ENCODE results near the gene CHRM4.
"Not testable (repeated sequence)": the region's sequence is repeated elsewhere in the genome, so short reads cannot be mapped to it uniquely, and the experiment has no call there.

The CHRM4 gene

GRCh38 chr11:46379482-46380293, 11.9 kb downstream of the CHRM4 start:
- WGBS = 36% methylated on average over 25 of the region's 36 CpGs

GRCh38 chr11:46378811-46379481, 12.6 kb downstream of the CHRM4 start:
- no peaks in the 10 kb centered on the region for H3K9me3 ChIP-seq (ENCODE audit: control insufficient read depth, low read length)
- H3K4me2 ChIP-seq (ENCODE audit: low read length, poor library complexity, severe bottlenecking) = no peak overlapping the region
- H2AFZ ChIP-seq (ENCODE audit: low read depth, low read length) = no peak overlapping the region
- no peak overlapping the region for H2BK120ac ChIP-seq (ENCODE audit: low read depth, low read length)
- peaks cover 47% of the 10 kb centered on the region for H3K4me1 ChIP-seq (ENCODE audit: control insufficient read depth, insufficient read depth, low read depth, low read length)
- peak overlapping the region in 1 of 2 experiments; percentile 44 for H3K18ac ChIP-seq (ENCODE audit: low read depth in 1 of 2, low read length in 2 of 2)
- no peak overlapping the region for H2AK5ac ChIP-seq (ENCODE audit: low read length, severe bottlenecking)
- peak overlapping the region in 1 of 2 experiments; percentile 1 for H2BK12ac ChIP-seq (ENCODE audit: low read length in 2 of 2)
- H3K27ac ChIP-seq (ENCODE audit: low read length, poor library complexity, severe bottlenecking) = no peak overlapping the region
- H2BK15ac ChIP-seq (ENCODE audit: low read depth, poor library complexity, severe bottlenecking) = no peak overlapping the region
- no peak for DNase-seq
- 81% methylated on average over 18 of the region's 20 CpGs for WGBS
- H3K36me3 ChIP-seq (ENCODE audit: control insufficient read depth in 1 of 2, insufficient read depth in 2 of 2, low read depth in 1 of 2, low read length in 2 of 2) = peaks cover 22 to 50% of the 10 kb centered on the region in 2 experiments
- peak overlapping the region; percentile 43 for H4K91ac ChIP-seq (ENCODE audit: low read length)
- H3K9ac ChIP-seq (ENCODE audit: low read length) = no peak overlapping the region
- H2BK5ac ChIP-seq (ENCODE audit: low read depth, low read length, poor library complexity, severe bottlenecking) = no peak overlapping the region
- peaks cover 1% of the 10 kb centered on the region for H3K79me1 ChIP-seq (replicated peaks; ENCODE audit: low read length, poor library complexity, severe bottlenecking)
- H3K4ac ChIP-seq (ENCODE audit: low read depth in 1 of 2, low read length in 2 of 2) = no peak overlapping the region
- no peak overlapping the region for H3K14ac ChIP-seq (ENCODE audit: low read length in 2 of 2)
- H3K23ac ChIP-seq (ENCODE audit: low read length in 2 of 2) = no peak overlapping the region
- H4K8ac ChIP-seq (ENCODE audit: low read length) = peak overlapping the region; percentile 1
- no peak overlapping the region for H3K4me3 ChIP-seq (ENCODE audit: insufficient read depth in 1 of 2, low read depth in 1 of 2, low read length in 2 of 2)
- H3K27me3 ChIP-seq (ENCODE audit: control insufficient read depth in 1 of 2, insufficient read depth in 1 of 2, low read length in 2 of 2) = peaks cover 7 to 18% of the 10 kb centered on the region in 2 experiments

More at GRCh38 chr11:46379482-46380293, 11.9 kb downstream of the CHRM4 start:
- H2BK5ac ChIP-seq (ENCODE audit: low read depth, low read length, poor library complexity, severe bottlenecking); H3K9me3 ChIP-seq (ENCODE audit: control insufficient read depth, low read length); H2AK5ac ChIP-seq (ENCODE audit: low read length, severe bottlenecking); H3K14ac ChIP-seq (ENCODE audit: low read length in 2 of 2); H3K4me3 ChIP-seq (ENCODE audit: insufficient read depth in 1 of 2, low read depth in 1 of 2, low read length in 2 of 2); H3K79me1 ChIP-seq (replicated peaks; ENCODE audit: low read length, poor library complexity, severe bottlenecking); H3K23ac ChIP-seq (ENCODE audit: low read length in 2 of 2); H2BK120ac ChIP-seq (ENCODE audit: low read depth, low read length); H2AFZ ChIP-seq (ENCODE audit: low read depth, low read length); H3K9ac ChIP-seq (ENCODE audit: low read length); H3K27ac ChIP-seq (ENCODE audit: low read length, poor library complexity, severe bottlenecking); H3K4me2 ChIP-seq (ENCODE audit: low read length, poor library complexity, severe bottlenecking): not testable (repeated sequence)
- Histone ChIP-seq H2BK12ac (ENCODE audit: low read length in 2 of 2) (peak overlapping the region in 1 of 2 experiments; percentile 12), H3K36me3 (ENCODE audit: control insufficient read depth in 1 of 2, insufficient read depth in 2 of 2, low read depth in 1 of 2, low read length in 2 of 2) (peaks cover 22 to 43% of the 10 kb centered on the region in 2 experiments), H3K27me3 (ENCODE audit: control insufficient read depth in 1 of 2, insufficient read depth in 1 of 2, low read length in 2 of 2) (peaks cover 7 to 20% of the 10 kb centered on the region in 2 experiments), H3K4ac (ENCODE audit: low read depth in 1 of 2, low read length in 2 of 2) (peak overlapping the region in 1 of 2 experiments; percentile 46), H3K4me1 (ENCODE audit: control insufficient read depth, insufficient read depth, low read depth, low read length) (peaks cover 42% of the 10 kb centered on the region), H4K91ac (ENCODE audit: low read length) (peak overlapping the region; percentile 43), H2BK15ac (ENCODE audit: low read depth, poor library complexity, severe bottlenecking) (peak overlapping the region; percentile 54), H4K8ac (ENCODE audit: low read length) (peak overlapping the region; percentile 1), H3K18ac (ENCODE audit: low read depth in 1 of 2, low read length in 2 of 2) (peak overlapping the region; percentile 15 to 44)
- peak; percentile 36 for DNase-seq

- Histone ChIP-seq H3K4me2 (ENCODE audit: low read length, poor library complexity, severe bottlenecking) (no peak overlapping the region), H3K9ac (ENCODE audit: low read length) (no peak overlapping the region), H3K4ac (ENCODE audit: low read depth in 1 of 2, low read length in 2 of 2) (no peak overlapping the region), H2AFZ (ENCODE audit: low read depth, low read length) (no peak overlapping the region), H3K27me3 (ENCODE audit: control insufficient read depth in 1 of 2, insufficient read depth in 1 of 2, low read length in 2 of 2) (peaks cover 7 to 14% of the 10 kb centered on the region in 2 experiments), H2BK120ac (ENCODE audit: low read depth, low read length) (no peak overlapping the region), H2AK5ac (ENCODE audit: low read length, severe bottlenecking) (no peak overlapping the region), H3K23ac (ENCODE audit: low read length in 2 of 2) (no peak overlapping the region), H3K79me1 (replicated peaks; ENCODE audit: low read length, poor library complexity, severe bottlenecking) (peaks cover 1% of the 10 kb centered on the region), H3K36me3 (ENCODE audit: control insufficient read depth in 1 of 2, insufficient read depth in 2 of 2, low read depth in 1 of 2, low read length in 2 of 2) (peaks cover 22 to 54% of the 10 kb centered on the region in 2 experiments), H2BK5ac (ENCODE audit: low read depth, low read length, poor library complexity, severe bottlenecking) (no peak overlapping the region), H4K91ac (ENCODE audit: low read length) (peak overlapping the region; percentile 66), H3K4me1 (ENCODE audit: control insufficient read depth, insufficient read depth, low read depth, low read length) (peaks cover 51% of the 10 kb centered on the region), H3K14ac (ENCODE audit: low read length in 2 of 2) (no peak overlapping the region), H2BK12ac (ENCODE audit: low read length in 2 of 2) (no peak overlapping the region), H3K9me3 (ENCODE audit: control insufficient read depth, low read length) (no peaks in the 10 kb centered on the region), H4K8ac (ENCODE audit: low read length) (no peak overlapping the region), H3K18ac (ENCODE audit: low read depth in 1 of 2, low read length in 2 of 2) (no peak overlapping the region), H3K27ac (ENCODE audit: low read length, poor library complexity, severe bottlenecking) (no peak overlapping the region), H3K4me3 (ENCODE audit: insufficient read depth in 1 of 2, low read depth in 1 of 2, low read length in 2 of 2) (no peak overlapping the region), H2BK15ac (ENCODE audit: low read depth, poor library complexity, severe bottlenecking) (no peak overlapping the region)
- DNase-seq = no peak
- WGBS = 97% methylated on average over 10 of the region's 10 CpGs
Measured at GRCh38 chr11:46378296-46378695, 13.3 kb downstream of the CHRM4 start.

- H2BK120ac ChIP-seq (ENCODE audit: low read depth, low read length) = no peak overlapping the region
- over 99% methylated on average over 5 of the region's 5 CpGs for WGBS
- no peak for DNase-seq
- no peak overlapping the region for H3K23ac ChIP-seq (ENCODE audit: low read length in 2 of 2)
- no peak overlapping the region for H2BK5ac ChIP-seq (ENCODE audit: low read depth, low read length, poor library complexity, severe bottlenecking)
- no peak overlapping the region for H3K27ac ChIP-seq (ENCODE audit: low read length, poor library complexity, severe bottlenecking)
- H3K4me2 ChIP-seq (ENCODE audit: low read length, poor library complexity, severe bottlenecking) = no peak overlapping the region
- H3K4me1 ChIP-seq (ENCODE audit: control insufficient read depth, insufficient read depth, low read depth, low read length) = peaks cover 49% of the 10 kb centered on the region
- no peak overlapping the region for H2BK15ac ChIP-seq (ENCODE audit: low read depth, poor library complexity, severe bottlenecking)
- no peak overlapping the region for H3K4me3 ChIP-seq (ENCODE audit: insufficient read depth in 1 of 2, low read depth in 1 of 2, low read length in 2 of 2)
- H3K9me3 ChIP-seq (ENCODE audit: control insufficient read depth, low read length) = no peaks in the 10 kb centered on the region
- no peak overlapping the region for H3K14ac ChIP-seq (ENCODE audit: low read length in 2 of 2)
- no peak overlapping the region for H3K18ac ChIP-seq (ENCODE audit: low read depth in 1 of 2, low read length in 2 of 2)
- H3K9ac ChIP-seq (ENCODE audit: low read length) = no peak overlapping the region
- no peak overlapping the region for H2AK5ac ChIP-seq (ENCODE audit: low read length, severe bottlenecking)
- no peak overlapping the region for H2BK12ac ChIP-seq (ENCODE audit: low read length in 2 of 2)
- H4K8ac ChIP-seq (ENCODE audit: low read length) = no peak overlapping the region
- no peak overlapping the region for H3K4ac ChIP-seq (ENCODE audit: low read depth in 1 of 2, low read length in 2 of 2)
- no peak overlapping the region for H2AFZ ChIP-seq (ENCODE audit: low read depth, low read length)
- H3K27me3 ChIP-seq (ENCODE audit: control insufficient read depth in 1 of 2, insufficient read depth in 1 of 2, low read length in 2 of 2) = peaks cover 4 to 11% of the 10 kb centered on the region in 2 experiments
- peak overlapping the region; percentile 66 for H4K91ac ChIP-seq (ENCODE audit: low read length)
- peaks cover 1% of the 10 kb centered on the region for H3K79me1 ChIP-seq (replicated peaks; ENCODE audit: low read length, poor library complexity, severe bottlenecking)
- H3K36me3 ChIP-seq (ENCODE audit: control insufficient read depth in 1 of 2, insufficient read depth in 2 of 2, low read depth in 1 of 2, low read length in 2 of 2) = peaks cover 22 to 56% of the 10 kb centered on the region in 2 experiments
Measured at GRCh38 chr11:46377831-46378230, 13.7 kb downstream of the CHRM4 start.

Measured in mesenchymal stem cell (in vitro differentiated cells and primary cell).